Mammary epithelial cell (primary cell): ENCODE data around the gene TRAF1.
A peak's percentile ranks its signal among the peaks of the same experiment; 100 is the strongest.

Experiments
- EZH2 ChIP-seq: IDR thresholded peaks from 2 replicates; pipeline ENCODE4 v1.6.1; 2012; ENCODE audit warnings: low read length, inconsistent platforms, borderline replicate concordance
- TF ChIP-seq, protein P1 (sequence below), 2 donors: IDR thresholded peaks in 1 of 2; conservative IDR thresholded peaks in 1 of 2; 2 replicates each; pipeline ENCODE4 v1.5.1; 2011 to 2012; ENCODE audit warnings: inconsistent platforms in 2 of 2, low read length in 2 of 2, mild to moderate bottlenecking in 2 of 2, control low read depth in 1 of 2, low read depth in 1 of 2; ENCODE audit not compliant: insufficient read depth in 1 of 2; ENCODE audit errors: extremely low read depth in 1 of 2

DNA sequence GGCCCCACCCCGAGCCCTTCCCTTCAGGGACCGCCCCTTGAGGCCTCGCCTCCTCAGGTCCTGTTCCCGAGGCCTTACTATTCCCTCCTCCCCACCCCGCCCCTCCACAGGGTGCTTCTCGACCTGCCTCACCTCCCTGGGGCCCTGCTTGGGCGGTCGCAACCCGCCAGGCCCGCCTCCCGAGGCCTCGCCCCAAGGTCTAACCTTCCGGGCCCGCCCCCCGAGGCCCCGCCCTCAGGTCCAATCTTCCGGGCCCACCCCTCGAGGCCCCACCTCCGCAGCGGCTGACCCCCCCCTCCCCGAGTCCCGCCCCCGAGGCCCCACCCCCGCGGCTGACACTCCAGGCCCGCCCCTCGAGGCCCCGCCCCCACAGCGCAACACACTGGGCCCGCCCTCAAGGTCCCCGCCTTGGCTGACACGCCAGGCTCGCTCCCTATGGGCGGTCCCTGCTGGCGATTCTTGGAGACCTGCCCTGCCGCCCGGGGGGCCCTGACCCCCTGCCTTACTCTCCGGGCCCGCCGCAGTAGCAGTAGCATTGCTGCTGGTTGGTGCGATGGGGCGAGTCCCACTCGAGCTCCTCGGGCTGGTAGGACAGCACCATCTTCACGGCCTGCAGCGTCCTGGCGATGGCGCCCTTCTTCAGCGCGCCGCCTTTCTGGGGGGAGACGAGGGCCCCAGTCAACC, 57.8 kb downstream of the TRAF1 start:
- TF ChIP-seq, protein P1, sequence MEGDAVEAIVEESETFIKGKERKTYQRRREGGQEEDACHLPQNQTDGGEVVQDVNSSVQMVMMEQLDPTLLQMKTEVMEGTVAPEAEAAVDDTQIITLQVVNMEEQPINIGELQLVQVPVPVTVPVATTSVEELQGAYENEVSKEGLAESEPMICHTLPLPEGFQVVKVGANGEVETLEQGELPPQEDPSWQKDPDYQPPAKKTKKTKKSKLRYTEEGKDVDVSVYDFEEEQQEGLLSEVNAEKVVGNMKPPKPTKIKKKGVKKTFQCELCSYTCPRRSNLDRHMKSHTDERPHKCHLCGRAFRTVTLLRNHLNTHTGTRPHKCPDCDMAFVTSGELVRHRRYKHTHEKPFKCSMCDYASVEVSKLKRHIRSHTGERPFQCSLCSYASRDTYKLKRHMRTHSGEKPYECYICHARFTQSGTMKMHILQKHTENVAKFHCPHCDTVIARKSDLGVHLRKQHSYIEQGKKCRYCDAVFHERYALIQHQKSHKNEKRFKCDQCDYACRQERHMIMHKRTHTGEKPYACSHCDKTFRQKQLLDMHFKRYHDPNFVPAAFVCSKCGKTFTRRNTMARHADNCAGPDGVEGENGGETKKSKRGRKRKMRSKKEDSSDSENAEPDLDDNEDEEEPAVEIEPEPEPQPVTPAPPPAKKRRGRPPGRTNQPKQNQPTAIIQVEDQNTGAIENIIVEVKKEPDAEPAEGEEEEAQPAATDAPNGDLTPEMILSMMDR (conservative IDR thresholded peaks at IDR 0.05 in 1 of 2, IDR thresholded peaks at IDR 0.05 in 1 of 2; ENCODE audit: extremely low read depth in 1 of 2, insufficient read depth in 1 of 2, low read depth in 1 of 2, low read length in 2 of 2), result peak; percentile 6 to 64
- TF ChIP-seq EZH2, result no peak
